Measurements from ENCODE around the gene ASTE1. TPM values are rescaled to one million over a fixed set of nuclear protein-coding genes. Genes with fewer than 3 reads are reported as not detected.
A peak's percentile ranks its signal among the peaks of the same experiment; 100 is the strongest.

Gene ASTE1
- polyA plus RNA-seq, 3 donors: 3.1 to 7.2 (median 6.6) TPM

- Histone ChIP-seq H3K79me2 (ENCODE audit: insufficient read depth, low read length) (no peaks in the 10 kb centered on the region), H3K4me2 (replicated peaks; ENCODE audit: extremely low read depth, low read length, poor library complexity, severe bottlenecking) (no peak overlapping the region), H3K9me3 (replicated peaks in 1 of 2; ENCODE audit: control insufficient read depth in 1 of 2, insufficient read depth in 1 of 2, low read length in 2 of 2) (no peaks in the 10 kb centered on the region), H3K4me1 (ENCODE audit: control insufficient read depth in 1 of 2, insufficient read depth in 2 of 2, low read length in 2 of 2) (no peaks in the 10 kb centered on the region), H3K27me3 (ENCODE audit: control insufficient read depth in 2 of 2, insufficient read depth in 2 of 2, low read length in 2 of 2) (no peaks in the 10 kb centered on the region), H2AFZ (ENCODE audit: insufficient read depth, low read depth, low read length, poor library complexity, severe bottlenecking) (no peak overlapping the region), H3K27ac (ENCODE audit: low read depth in 1 of 2, low read length in 2 of 2) (no peak overlapping the region), H3K9ac (ENCODE audit: insufficient read depth, low read length, poor library complexity, severe bottlenecking) (no peak overlapping the region), H4K20me1 (ENCODE audit: insufficient read depth, low read length) (no peaks in the 10 kb centered on the region), H3K36me3 (replicated peaks in 1 of 2; ENCODE audit: control insufficient read depth in 1 of 2, insufficient read depth in 2 of 2, low read length in 2 of 2) (peaks cover 15 to 68% of the 10 kb centered on the region in 2 donors), H3K4me3 (replicated peaks in 1 of 3; ENCODE audit: low read depth in 2 of 3, low read length in 3 of 3) (no peak overlapping the region)
- TF ChIP-seq CTCF (IDR thresholded peaks at IDR 0.05): no peak
- Mint-ChIP-seq H3K36me3 (peaks cover 47 to 52% of the 10 kb centered on the region in 2 donors), H3K27ac (peak overlapping the region in 1 of 7 donors; percentile 54), H3K9me3 (no peaks in the 10 kb centered on the region), H3K27me3 (ENCODE audit: low read depth in 3 of 3) (no peaks in the 10 kb centered on the region), H3K4me1 (peaks cover 6% of the 10 kb centered on the region), H3K4me3 (no peak overlapping the region)
- intact Hi-C loops (cut with micrococcal nuclease): no loop called here
- no peak for DNase-seq
- WGBS (ENCODE audit: insufficient coverage): 96% methylated on average over 2 of the region's 2 CpGs
These were observed 19.4 kb downstream of the ASTE1 start for GRCh38 chr3:131007256-131007655.

DNA sequence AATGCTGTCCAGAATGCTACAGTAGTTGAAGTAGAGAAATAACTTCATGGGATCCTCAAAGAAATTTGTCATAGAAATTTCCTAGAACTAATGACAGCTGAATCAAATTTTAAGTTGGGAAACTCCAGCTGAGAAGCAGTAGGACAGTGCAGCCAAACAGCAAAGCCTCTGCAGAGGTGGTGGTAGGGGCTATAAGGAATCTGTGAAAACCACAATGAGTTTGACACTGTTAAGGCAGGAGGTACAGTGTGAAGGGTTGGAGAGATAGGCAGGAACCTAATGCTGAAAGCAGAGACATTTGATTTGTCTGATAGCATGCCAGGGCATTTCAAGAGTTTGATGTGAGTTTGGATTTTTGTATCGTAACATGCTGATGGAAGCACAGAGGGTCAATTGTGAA, 22.0 kb downstream of the ASTE1 start:
- Mint-ChIP-seq H3K36me3 (peaks cover 47 to 49% of the 10 kb centered on the region in 2 donors), H3K4me1 (peaks cover 6% of the 10 kb centered on the region), H3K9me3 (no peaks in the 10 kb centered on the region), H3K4me3 (no peak overlapping the region), H3K27ac (peak overlapping the region in 1 of 7 donors; percentile 19), H3K27me3 (ENCODE audit: low read depth in 3 of 3) (no peaks in the 10 kb centered on the region)
- TF ChIP-seq CTCF (IDR thresholded peaks at IDR 0.05): no peak
- WGBS (ENCODE audit: insufficient coverage): 100% methylated on average over 1 of the region's 1 CpG
- Histone ChIP-seq H3K36me3 (replicated peaks in 1 of 2; ENCODE audit: control insufficient read depth in 1 of 2, insufficient read depth in 2 of 2, low read length in 2 of 2) (peaks cover 14 to 67% of the 10 kb centered on the region in 2 donors), H3K4me2 (replicated peaks; ENCODE audit: extremely low read depth, low read length, poor library complexity, severe bottlenecking) (no peak overlapping the region), H4K20me1 (ENCODE audit: insufficient read depth, low read length) (no peaks in the 10 kb centered on the region), H3K9ac (ENCODE audit: insufficient read depth, low read length, poor library complexity, severe bottlenecking) (no peak overlapping the region), H3K9me3 (replicated peaks in 1 of 2; ENCODE audit: control insufficient read depth in 1 of 2, insufficient read depth in 1 of 2, low read length in 2 of 2) (no peaks in the 10 kb centered on the region), H3K4me1 (ENCODE audit: control insufficient read depth in 1 of 2, insufficient read depth in 2 of 2, low read length in 2 of 2) (no peaks in the 10 kb centered on the region), H3K27ac (ENCODE audit: low read depth in 1 of 2, low read length in 2 of 2) (no peak overlapping the region), H2AFZ (ENCODE audit: insufficient read depth, low read depth, low read length, poor library complexity, severe bottlenecking) (no peak overlapping the region), H3K27me3 (ENCODE audit: control insufficient read depth in 2 of 2, insufficient read depth in 2 of 2, low read length in 2 of 2) (no peaks in the 10 kb centered on the region), H3K79me2 (ENCODE audit: insufficient read depth, low read length) (no peaks in the 10 kb centered on the region), H3K4me3 (replicated peaks in 1 of 3; ENCODE audit: low read depth in 2 of 3, low read length in 3 of 3) (no peak overlapping the region)
- intact Hi-C loops (cut with micrococcal nuclease): no loop called here
- no peak for DNase-seq

Measured in CD14-positive monocyte (primary cell).